GM12873 (cell line): ENCODE measurements around the gene LRP1B.

Source experiments
- CTCF ChIP-seq: IDR thresholded peaks from 2 replicates; pipeline ENCODE4 v1.5.1; 2012; ENCODE audit warnings: low read depth, mild to moderate bottlenecking, moderate library complexity, low read length, control low read depth; ENCODE audit not compliant: insufficient read depth; ENCODE audit errors: missing control alignments

LRP1B gene

GRCh38 chr2:140338795-140339194 is 1792.0 kb downstream of the LRP1B start:
- no peak for TF ChIP-seq CTCF

GRCh38 chr2:140337061-140337460 is 1793.8 kb downstream of the LRP1B start:
- no peak for TF ChIP-seq CTCF

- no peak for TF ChIP-seq CTCF
Measured at GRCh38 chr2:140316345-140316744, 1814.5 kb downstream of the LRP1B start.

- TF ChIP-seq CTCF: no peak
Measured at GRCh38 chr2:140311905-140312304, 1818.9 kb downstream of the LRP1B start.

- no peak for TF ChIP-seq CTCF
Measured at GRCh38 chr2:140308706-140309105, 1822.1 kb downstream of the LRP1B start.

- no peak for TF ChIP-seq CTCF
Measured at GRCh38 chr2:140307532-140307931, 1823.3 kb downstream of the LRP1B start.

GRCh38 chr2:140295767-140296166 is 1835.0 kb downstream of the LRP1B start:
- no peak for TF ChIP-seq CTCF

- TF ChIP-seq CTCF: no peak
Measured at GRCh38 chr2:140288726-140289125, 1842.1 kb downstream of the LRP1B start.
